ENCODE results near the gene OXSR1. TPM values are rescaled to one million over a fixed set of nuclear protein-coding genes. Genes with fewer than 3 reads are reported as not detected.

OXSR1 gene
- total and polyA plus RNA-seq, 2 of the 13 experiments (the other 11 are each of a cell fraction or from before 2014, with no cell fraction given) = 27.4 to 32.6 TPM

DNA sequence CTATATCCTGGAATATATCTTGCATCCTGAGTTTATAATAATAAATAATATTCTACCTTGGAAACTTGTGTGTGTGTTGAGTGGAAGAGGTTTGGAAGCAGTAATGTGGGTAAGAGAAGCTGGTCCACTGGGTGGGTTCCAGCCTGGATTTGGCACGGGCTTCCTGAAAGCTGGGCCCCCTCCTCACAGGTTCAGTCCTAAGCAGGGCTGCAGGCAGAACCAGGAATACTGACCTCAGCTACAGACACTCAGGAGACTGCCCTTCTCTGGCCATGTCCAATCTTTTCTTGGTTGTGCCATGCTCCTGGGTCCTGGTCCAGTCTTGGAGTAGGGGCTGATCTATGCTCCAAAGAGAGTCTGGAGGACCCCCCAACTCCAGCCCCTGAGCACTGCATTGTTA is 22.4 kb upstream of the OXSR1 start:
- Histone ChIP-seq H3K9me3 (ENCODE audit: low read length) (0 out of 2 replicates have a peak, but pooled peaks cover 9% of the 10 kb centered on the region), H3K27me3 (ENCODE audit: control insufficient read depth in 1 of 2, insufficient read depth in 2 of 2, low read length in 2 of 2) (no peaks in the 10 kb centered on the region; a peak in 1 of 5 replicates), H3K79me2 (ENCODE audit: insufficient read depth, low read length) (peaks cover 18% of the 10 kb centered on the region), H3K9ac (ENCODE audit: insufficient read depth, low read depth, low read length) (no peak overlapping the region), H2AFZ (ENCODE audit: low read length) (no peak overlapping the region), H3K36me3 (replicated peaks in 1 of 2; ENCODE audit: control insufficient read depth in 1 of 2, insufficient read depth in 2 of 2, low read length in 2 of 2) (peaks cover 2 to 18% of the 10 kb centered on the region in 2 experiments; a peak in 3 of 5 replicates), H3K4me3 (replicated peaks in 1 of 3; ENCODE audit: insufficient read depth in 1 of 3, low read depth in 2 of 3, low read length in 3 of 3) (no peak overlapping the region), H3K4me1 (ENCODE audit: insufficient read depth, low read length) (peaks cover 20% of the 10 kb centered on the region), H3K4me2 (ENCODE audit: low read depth, low read length) (no peak overlapping the region), H3K27ac (ENCODE audit: extremely low read length, insufficient read depth, low read length) (no peak overlapping the region), H4K20me1 (ENCODE audit: insufficient read depth, low read length) (no peaks in the 10 kb centered on the region)
- intact Hi-C loops (cut with micrococcal nuclease; ENCODE audit: unreplicated experiment) (no loop called here), in situ Hi-C loops (cut with HindIII; ENCODE audit: extremely low pct_ligation_motif_present, low pct_unique_long_range_greater_than_20kb) (loop anchor here (25.0 kb wide), 1 partner anchor 319 kb away; the partner anchor contains the start of gene ACVR2B)
- TF ChIP-seq ZNF350 (CRISPR knock-in tag; IDR thresholded peaks at IDR 0.05; ENCODE audit: borderline replicate concordance, low read depth) (no peak), RBFOX2 (IDR thresholded peaks at IDR 0.05; ENCODE audit: low read depth, low read length) (no peak), ZNF766 (CRISPR knock-in tag; IDR thresholded peaks at IDR 0.05; ENCODE audit: borderline replicate concordance) (no peak), MYC (CRISPR knock-in tag; IDR thresholded peaks at IDR 0.05; ENCODE audit: borderline replicate concordance) (no peak), SMAD9 (CRISPR knock-in tag; IDR thresholded peaks at IDR 0.05) (no peak), CBFB (CRISPR knock-in tag; IDR thresholded peaks at IDR 0.05) (no peak), KDM4B (CRISPR knock-in tag; IDR thresholded peaks at IDR 0.05) (no peak), ZNF558 (CRISPR knock-in tag; IDR thresholded peaks at IDR 0.05; ENCODE audit: borderline replicate concordance) (no peak)
- TF ChIP-seq, protein P1, sequence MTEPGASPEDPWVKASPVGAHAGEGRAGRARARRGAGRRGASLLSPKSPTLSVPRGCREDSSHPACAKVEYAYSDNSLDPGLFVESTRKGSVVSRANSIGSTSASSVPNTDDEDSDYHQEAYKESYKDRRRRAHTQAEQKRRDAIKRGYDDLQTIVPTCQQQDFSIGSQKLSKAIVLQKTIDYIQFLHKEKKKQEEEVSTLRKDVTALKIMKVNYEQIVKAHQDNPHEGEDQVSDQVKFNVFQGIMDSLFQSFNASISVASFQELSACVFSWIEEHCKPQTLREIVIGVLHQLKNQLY (CRISPR knock-in tag; IDR thresholded peaks at IDR 0.05) = no peak
- ChIA-PET POLR2A (interaction anchor here (0.7 to 7.0 kb wide), 4 partner anchors 9 to 22 kb away, joined by 3 to 179 read pairs (median 6); partner anchors contain the start of gene OXSR1), CTCF (ENCODE audit: low intra/inter-chr PET ratio, low total read pairs) (no interaction called here)
- FAIRE-seq (no peak), DNase-seq (ENCODE audit: low spot score) (no peak), ATAC-seq (no peak)
- 80% methylated on average over 1 of the region's 1 CpG for WGBS (ENCODE audit: low lambda C conversion rate)
- no TSS peak for BruUV-seq (replicated peaks)
